CD14-positive monocyte (primary cell): ENCODE data around the gene COL25A1. TPM values are rescaled to one million over a fixed set of nuclear protein-coding genes. Genes with fewer than 3 reads are reported as not detected.

Experiments used
- DNase-seq, 3 donors: peaks; one replicate each; pipeline ENCODE4 v3.0.0-alpha.2; 2011 to 2022
- H2AFZ ChIP-seq: 2 replicates; pipeline ENCODE4 v1.6.0; 2012; ENCODE audit warnings: mild to moderate bottlenecking, low read depth, low read length, inconsistent platforms; ENCODE audit not compliant: insufficient read depth, poor library complexity, severe bottlenecking
- H3K27ac ChIP-seq, 2 donors: 1 replicate in 1 of 2; 2 replicates in 1 of 2; pipeline ENCODE4 v1.5.1; 2012 to 2013; ENCODE audit warnings: low read length in 2 of 2, control low read depth in 1 of 2, inconsistent platforms in 1 of 2, low read depth in 1 of 2, mild to moderate bottlenecking in 1 of 2
- H3K27me3 ChIP-seq, 2 donors: one replicate each; pipeline versions ENCODE4 v1.6.0 to v1.6.1; 2011 to 2013; ENCODE audit warnings: low read length in 2 of 2; ENCODE audit not compliant: control insufficient read depth in 2 of 2, insufficient read depth in 2 of 2
- H3K36me3 ChIP-seq, 2 donors: replicated peaks in 1 of 2; 1 replicate in 1 of 2; 2 replicates in 1 of 2; pipeline versions ENCODE4 v1.5.1 to v1.6.1; 2012 to 2013; ENCODE audit warnings: low read length in 2 of 2, control low read depth in 1 of 2, inconsistent platforms in 1 of 2, mild to moderate bottlenecking in 1 of 2; ENCODE audit not compliant: insufficient read depth in 2 of 2, control insufficient read depth in 1 of 2
- H3K4me1 ChIP-seq, 2 donors: 1 replicate in 1 of 2; 2 replicates in 1 of 2; pipeline versions ENCODE4 v1.5.1 to v1.6.1; 2012 to 2013; ENCODE audit warnings: low read length in 2 of 2, control low read depth in 1 of 2, inconsistent platforms in 1 of 2, mild to moderate bottlenecking in 1 of 2, moderate library complexity in 1 of 2; ENCODE audit not compliant: insufficient read depth in 2 of 2, control insufficient read depth in 1 of 2
- H3K4me2 ChIP-seq: replicated peaks from 2 replicates; pipeline ENCODE3; 2012; ENCODE audit warnings: low read length, moderate library complexity, mild to moderate bottlenecking; ENCODE audit not compliant: poor library complexity, severe bottlenecking; ENCODE audit errors: extremely low read depth
- H3K4me3 ChIP-seq, 3 experiments: fragments of 200-600 bp in 1 of 3; sonication (generic) in 1 of 3; replicated peaks in 1 of 3; 1 replicate in 2 of 3; 2 replicates in 1 of 3; pipeline ENCODE4 v1.5.1; 2011 to 2013; ENCODE audit warnings: low read length in 3 of 3, mild to moderate bottlenecking in 3 of 3, control low read depth in 2 of 3, low read depth in 2 of 3, inconsistent platforms in 1 of 3, moderate library complexity in 1 of 3
- H3K79me2 ChIP-seq: 2 replicates; pipeline ENCODE4 v1.6.0; 2012; ENCODE audit warnings: mild to moderate bottlenecking, control low read depth, inconsistent platforms, low read length, moderate library complexity; ENCODE audit not compliant: insufficient read depth
- H3K9ac ChIP-seq: 2 replicates; pipeline ENCODE4 v1.6.0; 2017; ENCODE audit warnings: low read length, mild to moderate bottlenecking; ENCODE audit not compliant: insufficient read depth, poor library complexity, severe bottlenecking
- H3K9me3 ChIP-seq, 2 donors: replicated peaks in 1 of 2; 1 replicate in 1 of 2; 2 replicates in 1 of 2; pipeline versions ENCODE4 v1.5.1 to v1.6.1; 2012 to 2013; ENCODE audit warnings: low read length in 2 of 2, control low read depth in 1 of 2; ENCODE audit not compliant: control insufficient read depth in 1 of 2, insufficient read depth in 1 of 2
- H4K20me1 ChIP-seq: 2 replicates; pipeline ENCODE4 v1.6.0; 2012; ENCODE audit warnings: mild to moderate bottlenecking, low read length, control low read depth, moderate library complexity; ENCODE audit not compliant: insufficient read depth
- H3K27ac Mint-ChIP-seq, 7 donors: one replicate each; pipeline ENCODE4 v1.8.0; 2020; ENCODE audit warnings: mild to moderate bottlenecking in 7 of 7, mixed read lengths in 7 of 7, moderate library complexity in 6 of 7, inconsistent platforms in 2 of 7
- H3K27me3 Mint-ChIP-seq, 3 donors: one replicate each; pipeline ENCODE4 v1.8.0; 2021 to 2022; ENCODE audit warnings: low read depth in 3 of 3, mild to moderate bottlenecking in 3 of 3, mixed read lengths in 3 of 3, moderate library complexity in 3 of 3, inconsistent platforms in 1 of 3
- H3K36me3 Mint-ChIP-seq, 2 donors: one replicate each; pipeline ENCODE4 v1.8.0; 2020; ENCODE audit warnings: mixed read lengths in 2 of 2, inconsistent platforms in 1 of 2, mild to moderate bottlenecking in 1 of 2
- H3K4me1 Mint-ChIP-seq: one replicate; pipeline ENCODE4 v1.8.0; 2020; ENCODE audit warnings: mild to moderate bottlenecking, mixed read lengths
- H3K4me3 Mint-ChIP-seq, 2 donors: one replicate each; pipeline ENCODE4 v1.8.0; 2020; ENCODE audit warnings: mild to moderate bottlenecking in 2 of 2, mixed read lengths in 2 of 2, moderate library complexity in 1 of 2
- H3K9me3 Mint-ChIP-seq, 7 donors: one replicate each; pipeline ENCODE4 v1.8.0; 2020 to 2022; ENCODE audit warnings: mixed read lengths in 7 of 7, mild to moderate bottlenecking in 6 of 7, moderate library complexity in 6 of 7, inconsistent platforms in 2 of 7
- CTCF ChIP-seq: fragments of 200-600 bp; IDR thresholded peaks from one replicate; pipeline ENCODE4 v1.8.0; 2022; ENCODE audit warnings: antibody characterized with exemption, mild to moderate bottlenecking
- WGBS: methylation state at CpG from one replicate; pipeline ENCODE4 v1.1.5; 2013; ENCODE audit warnings: missing lambda C conversion rate; ENCODE audit not compliant: insufficient coverage; 5-methylcytosine and 5-hydroxymethylcytosine counted together
- intact Hi-C, 2 donors: fragments of 100-400 bp; cut with micrococcal nuclease; formaldehyde crosslinking; loops; one replicate each; pipeline versions ENCODE4 v1.15.0 to v1.15.1; 2023
- polyA plus RNA-seq, 3 donors: library from polyadenylated mRNA; depleted of rRNA in 1 of 3; unstranded in 2 of 3; stranded (reverse) in 1 of 3; fragments of 300-500 nt in 2 of 3; fragments of >200 nt in 1 of 3; fragmentation: Illumina TruSeq in 2 of 3; gene quantifications; 1 replicate in 2 of 3; 2 replicates in 1 of 3; pipeline ENCODE4 v1.2.3, GENCODE V29; 2012 to 2021

Gene COL25A1
- polyA plus RNA-seq, 3 donors, result not detected

DNA sequence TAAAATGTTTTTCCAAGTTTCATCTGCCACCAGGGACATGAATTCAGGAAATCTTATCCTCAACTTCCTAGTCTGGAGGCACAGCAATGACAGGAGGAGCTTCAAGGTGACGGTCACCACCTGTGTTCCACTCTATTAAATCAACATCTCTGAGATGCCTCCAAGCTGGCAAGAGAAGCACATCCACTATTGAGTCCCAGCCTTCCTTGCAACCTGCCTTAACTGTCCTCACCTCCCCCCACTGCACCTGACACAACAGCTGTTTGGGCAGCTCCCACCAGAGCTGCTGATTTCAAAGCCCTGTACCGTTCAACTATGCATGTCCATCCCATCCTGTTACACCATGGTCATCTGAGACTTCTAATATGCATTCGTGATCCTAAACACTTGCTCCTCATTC lies 123.4 kb downstream of the COL25A1 start:
- H3K9me3 ChIP-seq, result no peaks in the 10 kb centered on the region
- H3K36me3 ChIP-seq, result no peaks in the 10 kb centered on the region
- no peaks in the 10 kb centered on the region for H3K27me3 ChIP-seq
- H3K4me2 ChIP-seq, result no peak overlapping the region
- Mint-ChIP-seq H3K27me3 (peaks cover 0 to 2% (median 1%) of the 10 kb centered on the region in 3 donors), H3K27ac (no peak overlapping the region), H3K4me1 (no peaks in the 10 kb centered on the region), H3K4me3 (no peak overlapping the region), H3K9me3 (peaks cover 0 to 4% (median 4%) of the 10 kb centered on the region in 7 donors), H3K36me3 (no peaks in the 10 kb centered on the region)
- WGBS, result 92% methylated on average over 2 of the region's 3 CpGs
- no peak overlapping the region for H3K27ac ChIP-seq
- H3K79me2 ChIP-seq, result no peaks in the 10 kb centered on the region
- TF ChIP-seq CTCF, result no peak
- intact Hi-C loops, result no loop called here
- H3K9ac ChIP-seq, result no peak overlapping the region
- DNase-seq, result no peak
- no peak overlapping the region for H2AFZ ChIP-seq
- H3K4me1 ChIP-seq, result no peaks in the 10 kb centered on the region
- H3K4me3 ChIP-seq, result no peak overlapping the region
- no peaks in the 10 kb centered on the region for H4K20me1 ChIP-seq

DNA sequence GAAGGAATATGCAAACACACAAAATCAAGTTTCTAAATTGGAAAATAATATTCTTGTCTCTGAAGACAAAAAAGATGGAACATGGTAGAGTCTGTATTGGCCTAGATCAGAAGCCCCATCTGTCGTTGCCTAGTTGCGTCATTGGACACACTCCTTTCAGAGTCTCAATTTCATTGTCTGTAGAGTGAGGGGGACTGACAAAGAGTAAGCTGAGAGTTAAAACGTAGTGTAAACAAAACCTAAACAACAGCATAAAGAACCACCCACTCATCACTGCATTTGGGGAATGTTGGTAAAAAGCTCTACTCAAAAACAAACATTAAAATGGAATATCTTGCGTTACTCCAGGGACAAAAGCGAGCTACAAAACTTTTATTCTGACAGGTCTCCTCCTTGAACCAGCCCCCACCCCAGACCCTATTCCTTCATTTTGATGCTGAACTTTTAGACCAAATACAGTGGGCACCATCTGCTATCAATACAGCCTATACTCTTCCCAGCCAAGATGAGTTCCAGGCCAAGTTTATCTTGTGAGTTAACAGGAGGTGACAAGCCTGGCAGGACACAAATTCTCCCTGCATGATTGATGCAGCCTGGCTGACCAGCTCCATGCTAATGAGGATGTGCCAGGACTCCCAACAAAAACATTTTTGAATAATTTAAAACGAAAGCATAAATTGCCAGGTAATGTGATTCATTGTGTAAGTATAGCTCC lies 125.2 kb downstream of the COL25A1 start:
- H3K36me3 Mint-ChIP-seq, result no peaks in the 10 kb centered on the region
- H4K20me1 ChIP-seq, result no peaks in the 10 kb centered on the region

More for the DNA sequence above, 125.2 kb downstream of the COL25A1 start:
- Histone ChIP-seq H3K4me3 (no peak overlapping the region), H2AFZ (no peak overlapping the region), H3K36me3 (no peaks in the 10 kb centered on the region), H3K9me3 (no peaks in the 10 kb centered on the region), H3K9ac (no peak overlapping the region), H3K27ac (no peak overlapping the region), H3K4me2 (no peak overlapping the region), H3K79me2 (no peaks in the 10 kb centered on the region), H3K4me1 (no peaks in the 10 kb centered on the region), H3K27me3 (no peaks in the 10 kb centered on the region)
- Mint-ChIP-seq H3K4me3 (no peak overlapping the region), H3K9me3 (peaks cover 0 to 4% (median 4%) of the 10 kb centered on the region in 7 donors), H3K4me1 (no peaks in the 10 kb centered on the region), H3K27ac (no peak overlapping the region), H3K27me3 (peaks cover 0 to 2% (median 1%) of the 10 kb centered on the region in 3 donors)
- intact Hi-C loops, result no loop called here
- no peak for DNase-seq
- 87% methylated on average over 3 of the region's 6 CpGs for WGBS
- TF ChIP-seq CTCF, result no peak
